Measurements from ENCODE around the gene DOHH.

The DOHH gene

GRCh38 chr19:3458229-3459088 is 42.0 kb downstream of the DOHH start:
- H3K4me3 ChIP-seq (replicated peaks; ENCODE audit: low read depth, low read length) = no peak overlapping the region
- DNase-seq (ENCODE audit: extremely low read depth, low read depth) = no peak
- no peak for TF ChIP-seq CTCF (IDR thresholded peaks at IDR 0.05; ENCODE audit: low read depth, low read length, missing control alignments)

GRCh38 chr19:3457528-3458228 is 42.8 kb downstream of the DOHH start:
- TF ChIP-seq CTCF (IDR thresholded peaks at IDR 0.05; ENCODE audit: low read depth, low read length, missing control alignments) = no peak
- H3K4me3 ChIP-seq (replicated peaks; ENCODE audit: low read depth, low read length) = no peak overlapping the region
- DNase-seq (ENCODE audit: extremely low read depth, low read depth) = no peak

- no peak for TF ChIP-seq CTCF (IDR thresholded peaks at IDR 0.05; ENCODE audit: low read depth, low read length, missing control alignments)
- DNase-seq (ENCODE audit: extremely low read depth, low read depth) = no peak
- H3K4me3 ChIP-seq (replicated peaks; ENCODE audit: low read depth, low read length) = no peak overlapping the region
These were observed 43.4 kb downstream of the DOHH start for GRCh38 chr19:3456925-3457527.

GRCh38 chr19:3455960-3456601 is 44.4 kb downstream of the DOHH start:
- DNase-seq (ENCODE audit: extremely low read depth, low read depth) = no peak
- no peak for TF ChIP-seq CTCF (IDR thresholded peaks at IDR 0.05; ENCODE audit: low read depth, low read length, missing control alignments)
- no peak overlapping the region for H3K4me3 ChIP-seq (replicated peaks; ENCODE audit: low read depth, low read length)

- TF ChIP-seq CTCF (IDR thresholded peaks at IDR 0.05; ENCODE audit: low read depth, low read length, missing control alignments) = no peak
- DNase-seq (ENCODE audit: extremely low read depth, low read depth) = no peak
- no peak overlapping the region for H3K4me3 ChIP-seq (replicated peaks; ENCODE audit: low read depth, low read length)
These were observed 45.0 kb downstream of the DOHH start for GRCh38 chr19:3455393-3455955.

GRCh38 chr19:3454656-3455392 is 45.6 kb downstream of the DOHH start:
- no peak for TF ChIP-seq CTCF (IDR thresholded peaks at IDR 0.05; ENCODE audit: low read depth, low read length, missing control alignments)
- no peak for DNase-seq (ENCODE audit: extremely low read depth, low read depth)
- no peak overlapping the region for H3K4me3 ChIP-seq (replicated peaks; ENCODE audit: low read depth, low read length)

Data from HFF-Myc (cell line).